NT2/D1 (cell line): ENCODE measurements around the gene LRP8.

Experiments used
- DNase-seq: peaks from one replicate; pipeline ENCODE4 v3.0.0-alpha.2; 2011; ENCODE audit warnings: low read depth, low spot score
- H3K27me3 ChIP-seq: 2 replicates; pipeline ENCODE4 v1.6.0; 2011; ENCODE audit warnings: mild to moderate bottlenecking; ENCODE audit not compliant: insufficient read length, insufficient read depth
- H3K36me3 ChIP-seq: 2 replicates; pipeline ENCODE4 v1.6.1; 2011; ENCODE audit warnings: mild to moderate bottlenecking, low read length, mixed read lengths; ENCODE audit not compliant: insufficient read depth, insufficient read length
- H3K4me1 ChIP-seq: 2 replicates; pipeline ENCODE4 v1.5.1; 2011; ENCODE audit not compliant: insufficient read depth, insufficient read length
- H3K4me3 ChIP-seq: 2 replicates; pipeline ENCODE4 v1.5.1; 2011; ENCODE audit warnings: low read depth; ENCODE audit not compliant: insufficient read length
- H3K9ac ChIP-seq: 2 replicates; pipeline ENCODE4 v1.6.0; 2011; ENCODE audit warnings: low read depth; ENCODE audit not compliant: insufficient read length
- H3K9me3 ChIP-seq: 2 replicates; pipeline ENCODE4 v1.5.1; 2011; ENCODE audit warnings: mild to moderate bottlenecking, low read length; ENCODE audit not compliant: insufficient read depth
- SUZ12 ChIP-seq: IDR thresholded peaks from 2 replicates; pipeline ENCODE4 v1.6.1; 2011; ENCODE audit not compliant: insufficient read length, insufficient read depth; ENCODE audit errors: extremely low read depth
- YY1 ChIP-seq: IDR thresholded peaks from 2 replicates; pipeline ENCODE4 v1.6.1; 2011; ENCODE audit not compliant: insufficient read length, insufficient read depth
- ZNF274 ChIP-seq: IDR thresholded peaks from 2 replicates; pipeline ENCODE4 v1.6.1; 2011; ENCODE audit warnings: mild to moderate bottlenecking, low read depth, low read length

The LRP8 gene

DNA sequence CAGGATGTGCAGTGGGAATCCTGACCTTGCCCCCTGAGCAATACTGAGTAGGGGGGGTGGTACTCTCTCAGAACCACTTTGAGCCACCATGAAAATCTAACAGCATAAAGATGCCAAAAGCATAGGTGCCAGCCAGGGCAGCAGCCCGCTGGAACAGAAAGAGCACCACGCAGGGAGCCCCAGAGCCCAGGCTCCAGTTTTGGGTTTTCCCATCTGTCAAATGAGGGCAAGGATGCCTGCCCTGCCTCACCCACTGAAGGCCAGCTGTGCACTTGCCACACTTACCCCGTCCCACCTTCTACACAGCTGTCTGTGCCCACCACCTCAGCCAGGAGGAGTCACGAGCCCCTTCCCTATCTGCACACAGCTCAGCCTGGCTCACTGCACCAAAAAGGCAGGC lies 20.8 kb downstream of the LRP8 start:
- Histone ChIP-seq H3K36me3 (peaks cover 86% of the 10 kb centered on the region), H3K4me1 (peaks cover 53% of the 10 kb centered on the region), H3K9me3 (no peaks in the 10 kb centered on the region), H3K9ac (no peak overlapping the region), H3K4me3 (no peak overlapping the region), H3K27me3 (no peaks in the 10 kb centered on the region)
- TF ChIP-seq ZNF274 (no peak), SUZ12 (no peak), YY1 (no peak)
- DNase-seq: no peak

DNA sequence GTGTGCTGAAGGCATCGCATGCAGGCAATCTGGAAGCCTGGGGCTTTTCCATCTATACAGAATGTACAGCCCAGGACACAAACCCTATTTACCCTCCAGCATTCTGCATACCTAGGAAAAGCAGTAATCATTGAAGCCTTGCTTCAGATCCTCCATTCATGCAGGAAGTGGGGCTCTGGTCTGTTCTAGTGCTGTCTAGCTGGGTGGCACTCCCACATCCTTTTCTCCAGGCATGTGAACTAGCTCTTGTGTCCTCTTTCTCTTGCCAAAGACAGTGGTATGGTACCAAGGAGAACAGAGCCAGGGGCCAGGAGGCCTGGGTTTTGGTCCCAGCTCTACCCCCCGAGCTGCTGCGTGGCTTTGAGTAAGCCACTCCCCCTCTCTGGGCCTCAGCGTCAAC lies 21.7 kb downstream of the LRP8 start:
- H3K9ac ChIP-seq: no peak overlapping the region
- DNase-seq: no peak
- H3K27me3 ChIP-seq: no peaks in the 10 kb centered on the region
- H3K4me1 ChIP-seq: peaks cover 51% of the 10 kb centered on the region
- peaks cover 84% of the 10 kb centered on the region for H3K36me3 ChIP-seq
- TF ChIP-seq ZNF274: no peak
- H3K4me3 ChIP-seq: no peak overlapping the region
- no peaks in the 10 kb centered on the region for H3K9me3 ChIP-seq

DNA sequence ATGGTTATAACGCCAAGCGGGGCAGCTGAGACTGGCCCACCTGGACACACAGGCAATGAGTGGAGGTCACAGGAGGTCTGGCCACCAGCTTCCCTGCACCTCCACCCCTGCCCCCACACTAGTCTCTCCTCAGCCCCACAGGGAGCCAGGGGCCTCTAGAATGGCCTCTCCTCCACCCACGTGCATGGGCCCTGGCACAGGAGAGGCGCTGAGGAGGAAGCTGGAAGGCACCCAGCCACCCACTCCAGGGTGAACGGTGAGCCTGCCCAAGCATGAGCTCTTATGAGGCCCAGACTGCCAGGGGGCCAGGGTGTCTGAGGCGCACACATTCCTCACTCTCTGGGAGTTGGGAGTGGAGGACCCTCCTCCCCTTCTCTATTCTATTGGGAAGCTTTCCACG lies 22.2 kb downstream of the LRP8 start:
- Histone ChIP-seq H3K36me3 (peaks cover 85% of the 10 kb centered on the region), H3K9ac (no peak overlapping the region), H3K9me3 (no peaks in the 10 kb centered on the region), H3K27me3 (no peaks in the 10 kb centered on the region), H3K4me1 (peaks cover 50% of the 10 kb centered on the region), H3K4me3 (no peak overlapping the region)
- TF ChIP-seq SUZ12 (no peak), YY1 (no peak), ZNF274 (no peak)
- no peak for DNase-seq

- no peak overlapping the region for H3K9ac ChIP-seq
- DNase-seq: no peak
- H3K27me3 ChIP-seq: no peaks in the 10 kb centered on the region
- no peak for TF ChIP-seq SUZ12
- TF ChIP-seq ZNF274: no peak
- TF ChIP-seq YY1: no peak
- peaks cover 44% of the 10 kb centered on the region for H3K4me1 ChIP-seq
- no peaks in the 10 kb centered on the region for H3K9me3 ChIP-seq
- H3K36me3 ChIP-seq: peaks cover 84% of the 10 kb centered on the region
- no peak overlapping the region for H3K4me3 ChIP-seq
Observed at GRCh38 chr1:53304527-53304926, 23.3 kb downstream of the LRP8 start.

DNA sequence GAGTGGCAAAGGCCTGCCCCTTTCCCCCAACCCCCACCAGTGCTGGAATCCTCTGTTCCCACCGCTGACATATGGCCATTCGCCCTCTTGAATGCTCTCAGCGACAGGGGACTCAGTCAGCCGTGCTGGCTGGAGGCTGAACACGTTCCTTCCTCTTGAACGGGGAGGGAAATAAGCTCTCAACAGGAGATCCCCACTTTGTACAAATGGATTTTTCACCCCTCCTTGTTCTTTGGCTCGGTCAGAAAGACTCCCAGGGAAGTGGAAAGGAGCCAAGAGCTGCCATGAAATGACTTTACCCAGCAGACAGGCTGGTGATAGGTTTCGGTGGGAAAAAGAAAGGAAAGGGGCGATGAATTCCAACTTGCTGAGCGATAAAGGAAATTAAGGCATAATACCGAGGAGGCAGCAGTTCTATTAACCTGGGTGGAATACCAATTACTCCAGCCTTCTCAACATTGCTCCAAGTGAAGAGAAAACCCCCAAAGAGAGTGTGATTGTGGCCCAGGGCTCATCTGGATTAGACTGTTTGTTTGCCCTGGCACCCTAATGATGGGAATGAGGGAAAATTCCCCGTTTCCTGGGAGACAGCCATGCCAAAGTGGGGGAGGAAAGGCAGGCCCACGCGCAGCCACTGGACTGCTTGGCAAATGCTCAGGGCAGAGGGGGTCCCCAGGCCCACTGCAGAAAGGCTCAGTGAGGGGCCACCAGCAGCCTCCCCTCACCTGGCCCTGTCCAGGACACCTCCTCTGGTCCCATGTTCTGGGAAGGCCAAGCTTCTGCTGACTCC lies 23.9 kb downstream of the LRP8 start:
- TF ChIP-seq ZNF274 (no peak), YY1 (no peak), SUZ12 (no peak)
- DNase-seq: no peak
- peaks cover 84% of the 10 kb centered on the region for H3K36me3 ChIP-seq
- H3K9ac ChIP-seq: no peak overlapping the region
- no peak overlapping the region for H3K4me3 ChIP-seq
- H3K4me1 ChIP-seq: peaks cover 43% of the 10 kb centered on the region
- no peaks in the 10 kb centered on the region for H3K27me3 ChIP-seq
- H3K9me3 ChIP-seq: no peaks in the 10 kb centered on the region

DNA sequence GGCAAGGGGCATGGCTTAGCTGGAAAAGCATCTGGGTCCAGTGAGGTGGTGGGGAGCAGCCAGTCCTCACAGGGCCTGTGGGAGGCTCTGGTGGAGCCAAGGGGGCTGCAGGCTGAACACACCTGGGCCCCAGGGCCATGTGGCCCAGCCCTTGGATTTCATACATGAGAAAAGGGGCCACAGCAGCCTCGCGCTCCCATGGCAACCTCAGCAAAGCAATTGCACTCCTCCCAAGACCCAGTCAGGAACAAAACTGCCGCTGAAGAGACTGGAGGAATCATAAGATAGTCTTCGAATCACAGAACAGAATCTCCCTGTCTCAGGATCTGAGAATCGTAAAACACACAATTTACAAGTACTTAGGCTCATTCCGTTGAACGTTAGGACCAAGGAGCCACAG lies 24.6 kb downstream of the LRP8 start:
- Histone ChIP-seq H3K36me3 (peaks cover 86% of the 10 kb centered on the region), H3K4me3 (no peak overlapping the region), H3K4me1 (peaks cover 50% of the 10 kb centered on the region), H3K9me3 (no peaks in the 10 kb centered on the region), H3K9ac (no peak overlapping the region), H3K27me3 (no peaks in the 10 kb centered on the region)
- no peak for DNase-seq
- no peak for TF ChIP-seq SUZ12
- no peak for TF ChIP-seq YY1
- TF ChIP-seq ZNF274: no peak

DNA sequence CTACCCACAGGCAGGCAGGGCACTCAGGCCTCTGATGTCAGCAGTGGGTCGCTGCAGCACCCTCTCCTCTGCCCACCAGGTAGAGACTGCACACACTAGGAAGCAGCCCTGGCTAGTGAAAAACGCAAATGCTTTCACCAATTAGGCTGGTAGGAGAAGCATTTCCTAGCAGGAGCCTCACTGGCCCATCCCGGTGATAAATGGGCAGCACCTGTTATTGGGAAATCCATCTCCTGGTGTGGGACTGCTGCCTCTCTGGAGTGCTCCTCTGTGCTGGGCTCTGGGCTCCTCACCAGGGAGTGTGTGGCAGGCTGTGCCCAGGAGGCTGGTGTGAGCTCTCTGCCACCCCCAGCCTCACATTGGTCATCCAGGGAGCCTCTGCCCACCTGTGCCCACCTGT lies 28.6 kb downstream of the LRP8 start:
- peaks cover 38% of the 10 kb centered on the region for H3K4me1 ChIP-seq
- no peak overlapping the region for H3K4me3 ChIP-seq
- H3K27me3 ChIP-seq: no peaks in the 10 kb centered on the region
- TF ChIP-seq SUZ12: no peak
- no peak for TF ChIP-seq ZNF274
- TF ChIP-seq YY1: no peak
- peaks cover 71% of the 10 kb centered on the region for H3K36me3 ChIP-seq
- H3K9ac ChIP-seq: no peak overlapping the region
- no peak for DNase-seq
- H3K9me3 ChIP-seq: no peaks in the 10 kb centered on the region

GRCh38 chr1:53298045-53298637 lies 29.7 kb downstream of the LRP8 start:
- TF ChIP-seq ZNF274 (no peak), SUZ12 (no peak), YY1 (no peak)
- no peak overlapping the region for H3K4me3 ChIP-seq
- H3K4me1 ChIP-seq: peaks cover 40% of the 10 kb centered on the region
- no peak overlapping the region for H3K9ac ChIP-seq
- H3K9me3 ChIP-seq: no peaks in the 10 kb centered on the region
- no peaks in the 10 kb centered on the region for H3K27me3 ChIP-seq
- no peak for DNase-seq
- peaks cover 74% of the 10 kb centered on the region for H3K36me3 ChIP-seq
